Caki2 (cell line): Measurements from ENCODE around the gene HSFX3. TPM values are rescaled to one million over a fixed set of nuclear protein-coding genes. Genes with fewer than 3 reads are reported as not detected.
"Not testable (repeated sequence)": the region's sequence is repeated elsewhere in the genome, so short reads cannot be mapped to it uniquely, and the experiment has no call there.

ENCODE experiments used
- DNase-seq: peaks from one replicate; pipeline ENCODE4 v3.0.0-alpha.2; 2015; ENCODE audit warnings: low read depth
- in situ Hi-C: cut with HindIII; loops from 2 replicates; pipeline ENCODE4 v1.10.0; 2016; ENCODE audit warnings: low sequenced_read_pairs, low pct_unique_long_range_greater_than_20kb, mixed read lengths
- total RNA-seq: library from RNA; depleted of rRNA; stranded (reverse); fragments of >200 nt; shearing (Covaris generic); gene quantifications from 2 replicates; pipeline ENCODE4 v1.2.3, GENCODE V29; 2014; ENCODE audit warnings: low replicate concordance; rRNA removed

HSFX3 gene
- total RNA-seq, 1 experiment from 2014 or later = not detected

DNA sequence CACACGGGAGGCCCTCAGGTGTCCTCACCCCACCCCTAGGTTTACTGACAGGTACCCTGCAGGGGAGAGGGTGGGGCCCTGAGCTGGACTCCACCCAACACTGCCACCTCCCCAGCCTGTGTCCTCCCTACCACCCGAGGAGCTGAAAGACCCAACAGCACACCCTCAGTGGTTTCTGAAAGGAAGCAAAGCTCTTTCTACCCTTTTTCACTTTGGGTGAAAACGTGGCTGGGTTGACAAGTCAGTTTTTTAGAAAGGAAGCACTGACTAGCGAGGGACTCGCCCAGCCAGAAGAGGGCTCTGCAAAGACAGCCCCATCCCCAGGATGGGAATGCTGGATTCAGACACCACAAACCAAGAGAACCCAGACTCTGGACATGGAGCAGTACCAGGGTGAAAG is 46.8 kb downstream of the HSFX3 start:
- in situ Hi-C loops, DNase-seq: not testable (repeated sequence)

DNA sequence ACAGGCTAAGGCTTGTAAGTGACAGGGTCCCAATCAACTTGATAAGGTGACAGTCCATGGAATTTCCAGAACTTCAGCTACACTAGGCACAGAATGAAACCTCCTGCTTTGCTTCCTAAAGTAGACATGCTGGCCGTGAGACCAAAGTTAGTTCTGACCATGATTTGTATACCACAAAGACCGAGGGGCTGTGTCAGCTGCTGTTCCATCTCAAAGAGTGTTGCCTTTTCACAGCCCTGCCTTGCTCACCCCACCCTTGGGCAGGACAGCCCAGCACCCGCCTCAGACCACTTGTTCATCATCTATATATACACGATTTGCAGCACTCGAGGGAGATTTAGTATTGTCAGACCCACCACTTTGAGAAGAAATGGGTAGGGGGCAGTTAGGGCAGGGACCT is 50.0 kb downstream of the HSFX3 start:
- DNase-seq = no peak
- in situ Hi-C loops = no loop called here

DNA sequence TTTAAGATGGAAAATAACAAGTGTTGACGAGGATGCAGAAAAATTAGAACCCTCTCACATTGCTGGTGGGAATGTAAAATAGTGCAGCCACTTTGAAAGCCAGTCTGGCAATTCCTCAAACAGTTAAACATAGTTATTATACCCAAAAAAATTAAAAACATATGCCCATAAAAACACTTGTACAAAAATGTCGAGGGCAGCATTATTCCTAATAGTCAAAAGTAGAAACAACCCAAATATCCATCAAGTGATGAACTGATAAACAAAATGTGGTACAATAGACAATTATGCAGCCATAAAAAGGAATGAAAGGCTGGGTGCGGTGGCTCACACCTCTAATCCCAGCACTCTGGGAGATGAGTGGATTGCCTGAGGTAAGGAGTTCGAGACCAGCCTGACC is 51.0 kb downstream of the HSFX3 start:
- in situ Hi-C loops = no loop called here

More for the DNA sequence above, 51.0 kb downstream of the HSFX3 start:
- no peak for DNase-seq

Other genes starting within 250 kb of the HSFX3 start
- gene IDS, start 44.6 kb downstream of the HSFX3 start, total RNA-seq = 14.8 and 34.3 TPM in 2 replicates
- gene EOLA1, start 8.9 kb downstream of the HSFX3 start, total RNA-seq = 23.5 and 30.3 TPM in 2 replicates
- not detected in 2 replicates for gene MAGEA9B, start 37.5 kb upstream of the HSFX3 start, total RNA-seq
- not detected in 2 replicates for gene HSFX2, start 45.4 kb upstream of the HSFX3 start, total RNA-seq
- 20.0 and 33.8 TPM in 2 replicates for gene TMEM185A, start 81.9 kb upstream of the HSFX3 start, total RNA-seq
- not detected in 2 replicates for gene MAGEA11, start 162.1 kb upstream of the HSFX3 start, total RNA-seq
- 0.78 TPM in 1 of 2 replicates, not detected in the other for gene HSFX1, start 224.1 kb upstream of the HSFX3 start, total RNA-seq
- gene MAGEA9, start 232.0 kb upstream of the HSFX3 start, total RNA-seq = not detected in 2 replicates